Spleen (tissue), 11 donors: ENCODE results near the gene ZCWPW1. TPM values are rescaled to one million over a fixed set of nuclear protein-coding genes. Genes with fewer than 3 reads are reported as not detected.

Experiments used
- DNase-seq: peaks from one replicate; pipeline ENCODE4 v3.0.0-alpha.2; 2020
- H3K27ac ChIP-seq, 8 donors: fragments of 200-600 bp; sonication (generic) in 7 of 8; 1 replicate in 4 of 8; 2 replicates in 4 of 8; pipeline versions ENCODE4 v1.5.0 to v1.8.0; 2016 to 2021; ENCODE audit warnings: inconsistent platforms in 4 of 8, mild to moderate bottlenecking in 4 of 8, moderate library complexity in 1 of 8
- H3K27me3 ChIP-seq, 7 donors: fragments of 200-600 bp; sonication (generic) in 6 of 7; replicated peaks in 1 of 7; 1 replicate in 4 of 7; 2 replicates in 3 of 7; pipeline versions ENCODE4 v1.5.0 to v1.8.0; 2016 to 2021; ENCODE audit warnings: inconsistent platforms in 3 of 7, mild to moderate bottlenecking in 1 of 7
- H3K36me3 ChIP-seq, 6 donors: fragments of 200-600 bp; sonication (generic) in 5 of 6; 1 replicate in 4 of 6; 2 replicates in 2 of 6; pipeline versions ENCODE4 v1.5.0 to v1.8.0; 2016 to 2021; ENCODE audit warnings: inconsistent platforms in 2 of 6
- H3K4me1 ChIP-seq, 6 donors: fragments of 200-600 bp; sonication (generic) in 5 of 6; 1 replicate in 3 of 6; 2 replicates in 3 of 6; pipeline versions ENCODE4 v1.5.0 to v1.8.0; 2016 to 2021; ENCODE audit warnings: inconsistent platforms in 3 of 6
- H3K4me3 ChIP-seq, 8 donors: fragments of 200-600 bp; sonication (generic) in 7 of 8; 1 replicate in 4 of 8; 2 replicates in 4 of 8; pipeline versions ENCODE4 v1.5.0 to v1.8.0; 2016 to 2021; ENCODE audit warnings: inconsistent platforms in 4 of 8, mild to moderate bottlenecking in 4 of 8, moderate library complexity in 2 of 8
- H3K9me3 ChIP-seq, 8 donors: fragments of 200-600 bp; sonication (generic) in 7 of 8; 1 replicate in 4 of 8; 2 replicates in 4 of 8; pipeline versions ENCODE4 v1.5.0 to v1.8.0; 2016 to 2021; ENCODE audit warnings: inconsistent platforms in 4 of 8
- POLR2A ChIP-seq, 3 donors: fragments of 450-650 bp; IDR thresholded peaks; one replicate each; pipeline ENCODE4 v1.5.1; 2017; ENCODE audit warnings: antibody characterized with exemption in 3 of 3, mild to moderate bottlenecking in 1 of 3
- POLR2AphosphoS5 ChIP-seq, 3 donors: sonication (generic); formaldehyde crosslinking; IDR thresholded peaks; one replicate each; pipeline ENCODE4 v1.5.1; 2017; ENCODE audit warnings: antibody characterized with exemption in 3 of 3
- WGBS, 5 donors: extraction: QIAGEN DNeasy Blood & Tissue Kit in 3 of 5; methylation state at CpG; one replicate each; pipeline versions ENCODE4 v1.1.5 to v1.1.7; 2013 to 2018; 5-methylcytosine and 5-hydroxymethylcytosine counted together
- intact Hi-C: fragments of 100-400 bp; cut with DNase I; formaldehyde crosslinking; loops from one replicate; pipeline ENCODE4 v1.15.0; 2023; ENCODE audit warnings: low total_unique reads
- polyA plus RNA-seq, 3 donors: library from polyadenylated mRNA; stranded (reverse); fragments of 200-250 nt; gene quantifications; one replicate each; pipeline ENCODE4 v1.2.1, GENCODE V29; 2013
- total RNA-seq, 7 donors: library from RNA; depleted of rRNA in 3 of 7; stranded (reverse); fragments of >200 nt in 3 of 7; fragmentation: NEBNext Ultra II Directional in 4 of 7; extraction: Animal tissue kit (Norgen Biotek cat#: 25700) in 4 of 7; gene quantifications; one replicate each; pipeline versions ENCODE4 v1.1.0 to v1.2.1, GENCODE V29; 2016 to 2021
- TF ChIP-seq, protein P1 (sequence below), 11 experiments: fragments of 200-600 bp in 7 of 11; fragments of 450-650 bp in 4 of 11; sonication (generic) in 4 of 11; IDR thresholded peaks in 8 of 11; conservative IDR thresholded peaks in 3 of 11; 1 replicate in 7 of 11; 2 replicates in 4 of 11; pipeline versions ENCODE4 v1.4.0 to v1.8.0; 2016 to 2021; ENCODE audit warnings: antibody characterized with exemption in 11 of 11, inconsistent platforms in 4 of 11, mild to moderate bottlenecking in 1 of 11
- donor health status: healthy with polysubstance abuse.
- donor health status: DM: no; HTN: no; CAD: no; lungs with moderate emphysema.
- donor health status: DM: no; HTN: no; CAD: no.
- donor health status: Bipolar disorder and iron deficiency.
- donor health status: healthy.
- donor health status: DM: no; HTN: no; CAD: no.
- donor health status: DM: yes; HTN: yes; CAD: no.

The ZCWPW1 gene
- total and polyA plus RNA-seq, 10 donors, result 4.5 to 42.6 (median 6.6) TPM

- Histone ChIP-seq H3K4me1 (peaks cover 18 to 83% (median 39%) of the 10 kb centered on the region in 6 donors), H3K27me3 (no peaks in the 10 kb centered on the region), H3K27ac (peak overlapping the region; percentile 35 to 100 (median 99)), H3K4me3 (no peak overlapping the region), H3K9me3 (no peaks in the 10 kb centered on the region), H3K36me3 (peaks cover 2 to 22% (median 17%) of the 10 kb centered on the region in 6 donors)
- intact Hi-C loops, result no loop called here
- TF ChIP-seq POLR2A (IDR thresholded peaks at IDR 0.05) (no peak), POLR2AphosphoS5 (IDR thresholded peaks at IDR 0.05) (no peak)
- TF ChIP-seq, protein P1, sequence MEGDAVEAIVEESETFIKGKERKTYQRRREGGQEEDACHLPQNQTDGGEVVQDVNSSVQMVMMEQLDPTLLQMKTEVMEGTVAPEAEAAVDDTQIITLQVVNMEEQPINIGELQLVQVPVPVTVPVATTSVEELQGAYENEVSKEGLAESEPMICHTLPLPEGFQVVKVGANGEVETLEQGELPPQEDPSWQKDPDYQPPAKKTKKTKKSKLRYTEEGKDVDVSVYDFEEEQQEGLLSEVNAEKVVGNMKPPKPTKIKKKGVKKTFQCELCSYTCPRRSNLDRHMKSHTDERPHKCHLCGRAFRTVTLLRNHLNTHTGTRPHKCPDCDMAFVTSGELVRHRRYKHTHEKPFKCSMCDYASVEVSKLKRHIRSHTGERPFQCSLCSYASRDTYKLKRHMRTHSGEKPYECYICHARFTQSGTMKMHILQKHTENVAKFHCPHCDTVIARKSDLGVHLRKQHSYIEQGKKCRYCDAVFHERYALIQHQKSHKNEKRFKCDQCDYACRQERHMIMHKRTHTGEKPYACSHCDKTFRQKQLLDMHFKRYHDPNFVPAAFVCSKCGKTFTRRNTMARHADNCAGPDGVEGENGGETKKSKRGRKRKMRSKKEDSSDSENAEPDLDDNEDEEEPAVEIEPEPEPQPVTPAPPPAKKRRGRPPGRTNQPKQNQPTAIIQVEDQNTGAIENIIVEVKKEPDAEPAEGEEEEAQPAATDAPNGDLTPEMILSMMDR (IDR thresholded peaks at IDR 0.05 in 8 of 11, conservative IDR thresholded peaks at IDR 0.05 in 3 of 11), result no peak
- WGBS, 5 donors, result 43 to 57% (median 48%) methylated on average over 2 of the region's 2 CpGs
- no peak for DNase-seq
Observed at GRCh38 chr7:100438172-100438571, 9.7 kb upstream of the ZCWPW1 start.

- Histone ChIP-seq H3K4me3 (peak overlapping the region in 4 of 8 donors; percentile 77 to 97 (median 88)), H3K36me3 (peaks cover 2 to 29% (median 23%) of the 10 kb centered on the region in 6 donors), H3K4me1 (peaks cover 25 to 83% (median 47%) of the 10 kb centered on the region in 6 donors), H3K27me3 (no peaks in the 10 kb centered on the region), H3K27ac (peak overlapping the region; percentile 95 to 100 (median 99)), H3K9me3 (no peaks in the 10 kb centered on the region)
- DNase-seq, result peak; percentile 88
- intact Hi-C loops, result no loop called here
- TF ChIP-seq POLR2AphosphoS5 (IDR thresholded peaks at IDR 0.05) (no peak), POLR2A (IDR thresholded peaks at IDR 0.05) (no peak)
- TF ChIP-seq, protein P1 (IDR thresholded peaks at IDR 0.05 in 8 of 11, conservative IDR thresholded peaks at IDR 0.05 in 3 of 11), result no peak
- 89 to 95% (median 90%) methylated on average over 26 to 28 of the region's 28 CpGs for WGBS, 5 donors
Observed at GRCh38 chr7:100437150-100438100, 8.9 kb upstream of the ZCWPW1 start.

GRCh38 chr7:100435401-100436304 lies 7.2 kb upstream of the ZCWPW1 start:
- DNase-seq, result peak; percentile 92
- no peaks in the 10 kb centered on the region for H3K9me3 ChIP-seq
- peak overlapping the region; percentile 77 to 97 (median 86) for H3K4me3 ChIP-seq
- H3K36me3 ChIP-seq, result peaks cover 2 to 47% (median 23%) of the 10 kb centered on the region in 6 donors
- no peaks in the 10 kb centered on the region for H3K27me3 ChIP-seq
- intact Hi-C loops, result no loop called here
- no peak for TF ChIP-seq POLR2A (IDR thresholded peaks at IDR 0.05)
- TF ChIP-seq, protein P1 (IDR thresholded peaks at IDR 0.05 in 8 of 11, conservative IDR thresholded peaks at IDR 0.05 in 3 of 11), result peak in 2 of 11 experiments; percentile 7 to 8
- peak; percentile 81 to 87 (median 82) for TF ChIP-seq POLR2AphosphoS5 (IDR thresholded peaks at IDR 0.05)
- 2 to 3% (median 2%) methylated on average over 35 to 81 of the region's 81 CpGs for WGBS, 5 donors
- H3K4me1 ChIP-seq, result peaks cover 43 to 90% (median 65%) of the 10 kb centered on the region in 6 donors
- H3K27ac ChIP-seq, result peak overlapping the region; percentile 95 to 100 (median 99)
